LNCaP clone FGC (cell line): ENCODE data around the gene DICER1.
"Not testable (repeated sequence)": the region's sequence is repeated elsewhere in the genome, so short reads cannot be mapped to it uniquely, and the experiment has no call there.

ENCODE experiments used
- DNase-seq: peaks from one replicate; pipeline ENCODE4 v3.0.0-alpha.2; 2011; ENCODE audit warnings: low read depth
- H3K4me3 ChIP-seq: 2 replicates; pipeline ENCODE4 v1.5.1; 2011; ENCODE audit warnings: mild to moderate bottlenecking, low read depth, low read length, control low read depth
- CTCF ChIP-seq: IDR thresholded peaks from 2 replicates; pipeline ENCODE4 v1.5.1; 2012; ENCODE audit warnings: mild to moderate bottlenecking; ENCODE audit not compliant: control insufficient read depth, insufficient read depth; ENCODE audit errors: extremely low read depth

DICER1 gene

GRCh38 chr14:95157327-95158189, at the start of gene DICER1:
DICER1 (minus strand) TSS chr14:95157529; CDS start chr14:95133458, 24,071 bp downstream.
- DNase-seq = peak; percentile 77
- TF ChIP-seq CTCF = no peak
- H3K4me3 ChIP-seq = peak within 1 kb of the TSS; percentile 77

- no peak for TF ChIP-seq CTCF
- no peak for DNase-seq
Observed at GRCh38 chr14:95206534-95206933, 49.2 kb upstream of the DICER1 start.

GRCh38 chr14:95204705-95205104, 47.4 kb upstream of the DICER1 start:
- no peak for DNase-seq
- no peak for TF ChIP-seq CTCF

More at GRCh38 chr14:95206534-95206933, 49.2 kb upstream of the DICER1 start:
- H3K4me3 ChIP-seq = no peak overlapping the region

GRCh38 chr14:95201745-95202144, 44.4 kb upstream of the DICER1 start:
- not testable (repeated sequence) for DNase-seq, H3K4me3 ChIP-seq

More at GRCh38 chr14:95204705-95205104, 47.4 kb upstream of the DICER1 start:
- H3K4me3 ChIP-seq = no peak overlapping the region

GRCh38 chr14:95200404-95200803, 43.1 kb upstream of the DICER1 start:
- no peak for DNase-seq
- no peak overlapping the region for H3K4me3 ChIP-seq
- TF ChIP-seq CTCF = no peak

- DNase-seq = no peak
- H3K4me3 ChIP-seq = no peak overlapping the region
- TF ChIP-seq CTCF = no peak
Observed at GRCh38 chr14:95199298-95199983, 42.1 kb upstream of the DICER1 start.

GRCh38 chr14:95198320-95198719, 41.0 kb upstream of the DICER1 start:
- DNase-seq = no peak
- H3K4me3 ChIP-seq = no peak overlapping the region
- TF ChIP-seq CTCF = no peak
